Stimulated activated CD4-positive, alpha-beta T cell treated with anti-CD3 and anti-CD28 coated beads, TNF-alpha, amount 100 ng/mL, for 1 hour (primary cell): ENCODE data around the gene LNX2.

ENCODE experiments used
- DNase-seq, 3 donors: peaks; one replicate each; pipeline ENCODE4 v3.0.0-alpha.2; 2020; ENCODE audit warnings: low read depth in 3 of 3, low spot score in 1 of 3

The LNX2 gene

DNA sequence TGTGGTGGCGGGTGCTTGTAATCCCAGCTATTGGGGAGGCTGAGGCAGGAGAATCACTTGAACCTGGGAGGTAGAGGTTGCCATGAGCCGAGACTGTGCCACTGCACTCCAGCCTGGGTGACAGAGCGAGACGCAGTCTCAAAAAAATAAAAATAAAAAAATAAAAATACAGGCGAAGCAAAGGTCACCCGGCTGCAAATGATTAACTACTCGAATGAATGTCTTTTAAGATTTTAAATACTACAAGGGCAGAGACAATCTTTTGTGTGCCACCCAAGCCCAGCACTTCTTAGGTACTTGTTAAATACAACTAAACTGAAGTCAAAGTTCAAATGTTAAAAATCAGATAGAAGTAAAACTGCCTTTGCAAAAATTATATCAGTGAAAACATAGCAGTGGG, 6.7 kb downstream of the LNX2 start:
- DNase-seq, result no peak

- no peak for DNase-seq
Measured at GRCh38 chr13:27607125-27607524, 13.2 kb downstream of the LNX2 start.

DNA sequence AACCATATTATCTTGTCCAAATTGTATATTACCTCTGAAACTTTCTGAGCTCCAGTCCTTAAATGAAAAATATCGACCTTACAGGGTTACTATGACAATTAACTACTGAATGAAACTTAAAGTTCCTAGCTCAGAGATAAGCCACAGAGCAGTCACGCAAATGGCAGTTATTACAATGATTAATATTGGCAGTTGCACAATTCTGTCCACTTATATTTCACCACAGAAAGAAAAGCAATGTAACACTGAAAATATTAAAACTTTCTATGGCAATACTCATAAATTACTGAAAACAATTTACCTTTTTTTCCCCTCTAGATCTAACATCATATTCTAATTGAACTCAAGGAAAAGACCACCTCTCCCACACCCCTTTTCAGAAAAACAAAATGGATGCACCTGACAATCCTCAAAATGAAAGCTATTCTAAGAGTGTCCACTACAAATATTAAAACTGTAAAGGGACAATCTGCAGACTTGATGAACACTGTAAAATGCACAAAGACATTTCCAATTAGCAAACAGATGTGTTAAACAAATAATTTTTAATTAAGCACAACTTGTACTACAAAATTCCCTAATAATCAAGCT, 14.6 kb downstream of the LNX2 start:
- no peak for DNase-seq

- no peak for DNase-seq
Measured at GRCh38 chr13:27605099-27605498, 15.2 kb downstream of the LNX2 start.

DNA sequence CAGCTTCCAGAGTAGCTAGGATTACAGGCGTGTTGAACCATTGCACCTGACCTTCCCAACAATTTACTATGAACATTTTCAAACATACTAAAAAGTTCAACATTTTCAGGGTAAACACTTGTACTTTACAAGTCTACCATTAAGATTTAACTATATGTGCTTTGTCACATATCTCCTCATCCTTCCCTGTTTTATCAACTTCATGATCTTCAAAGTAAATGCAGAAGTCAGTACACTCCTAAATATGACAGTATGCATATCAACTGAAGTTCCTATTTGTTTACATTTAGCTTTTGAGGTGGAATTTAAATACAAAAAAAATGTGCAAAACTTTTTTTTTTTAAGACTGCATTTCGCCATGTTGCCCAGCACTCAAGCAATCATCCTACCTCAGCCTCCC, 18.5 kb downstream of the LNX2 start:
- DNase-seq, result no peak

- DNase-seq, result no peak
Measured at GRCh38 chr13:27601208-27601607, 19.1 kb downstream of the LNX2 start.

- DNase-seq, result no peak
Measured at GRCh38 chr13:27600711-27601110, 19.6 kb downstream of the LNX2 start.

- no peak for DNase-seq
Measured at GRCh38 chr13:27599845-27600553, 20.3 kb downstream of the LNX2 start.

DNA sequence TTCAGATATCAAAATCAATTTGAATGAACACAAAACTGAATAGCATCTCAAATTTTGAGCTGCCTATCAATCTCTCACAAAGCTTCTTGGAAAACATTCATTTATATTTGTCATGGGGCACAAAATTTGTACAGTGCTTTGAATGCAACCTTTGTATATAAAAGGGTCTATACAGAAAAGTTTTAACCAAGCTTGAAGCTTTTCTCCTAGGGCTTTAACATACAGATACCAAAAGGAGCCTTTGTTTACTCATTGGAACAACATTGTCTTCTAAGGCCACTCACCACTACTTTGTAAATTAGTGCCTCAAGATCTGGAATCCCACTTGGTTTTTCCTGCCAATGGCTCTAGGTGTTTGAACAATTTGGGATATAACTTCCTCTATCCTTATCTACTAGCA, 21.2 kb downstream of the LNX2 start:
- DNase-seq, result no peak

- no peak for DNase-seq
Measured at GRCh38 chr13:27595055-27595811, 25.1 kb downstream of the LNX2 start.

DNA sequence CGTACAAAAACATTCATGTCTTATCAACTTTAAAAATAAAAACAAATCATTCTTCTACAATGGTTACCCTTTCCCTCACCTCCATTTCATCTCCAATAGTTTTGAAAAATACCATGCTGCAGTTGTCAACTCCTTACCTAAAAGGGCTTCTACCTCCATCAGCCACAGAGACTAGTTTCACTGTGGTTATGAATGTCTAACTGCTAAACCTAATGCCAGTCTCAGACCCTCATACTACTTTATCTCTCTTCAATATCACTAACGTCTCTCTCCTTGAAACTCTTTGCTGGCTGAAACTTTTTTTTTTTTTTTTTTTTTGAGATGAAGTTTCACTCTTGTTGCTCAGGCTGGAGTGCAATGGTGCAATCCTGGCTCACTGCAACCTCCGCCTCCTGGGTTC, 27.1 kb downstream of the LNX2 start:
- DNase-seq, result no peak

DNA sequence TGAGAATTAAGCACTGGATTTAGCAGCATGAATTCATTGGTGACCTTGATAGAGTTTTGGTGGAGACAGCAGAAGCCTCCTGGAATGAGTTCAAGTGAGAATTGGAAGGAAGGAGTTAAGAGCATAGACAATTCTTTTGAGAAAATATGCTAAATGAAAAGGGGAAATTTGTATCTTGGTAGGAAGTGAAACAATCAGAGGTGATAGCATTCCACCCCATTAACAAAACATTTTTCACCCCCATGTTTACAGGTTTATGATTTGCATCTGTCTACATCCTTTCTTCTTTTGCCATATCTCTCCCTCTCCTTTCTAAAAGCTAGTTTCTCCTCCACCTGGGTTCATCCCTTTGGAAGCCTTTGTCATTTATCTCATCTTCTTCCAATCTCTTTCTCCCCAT, 27.5 kb downstream of the LNX2 start:
- no peak for DNase-seq

GRCh38 chr13:27588405-27588804, 31.9 kb downstream of the LNX2 start:
- no peak for DNase-seq

DNA sequence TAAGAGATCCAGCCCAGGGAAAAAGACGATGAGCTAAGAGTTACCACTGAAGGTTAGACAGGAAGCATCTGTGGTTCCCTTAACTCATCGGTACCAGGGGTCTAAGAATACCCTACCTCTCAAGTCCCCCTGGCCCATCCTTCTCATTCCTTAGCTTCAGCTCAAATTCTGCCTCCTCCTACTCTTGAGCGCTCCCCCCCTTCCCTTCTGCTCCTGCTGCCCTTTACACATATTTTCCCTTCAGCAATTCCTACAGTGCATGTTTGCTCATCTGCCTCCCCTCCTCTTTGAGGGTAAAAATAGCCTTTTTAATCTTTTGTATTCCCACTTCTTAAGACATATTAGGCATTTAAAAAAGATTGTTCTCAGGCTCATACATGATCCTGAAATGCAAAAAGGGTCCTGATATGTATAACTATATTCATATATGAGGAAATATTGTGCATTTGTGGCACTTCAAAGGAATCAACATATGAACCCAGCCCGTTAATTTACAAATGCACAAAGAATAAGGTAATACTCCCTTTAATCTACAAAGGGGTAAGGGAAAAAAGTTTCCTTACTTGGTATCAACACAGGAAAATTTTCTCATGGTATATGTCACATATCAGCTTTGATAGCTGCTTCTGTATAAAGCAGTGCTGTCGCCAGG, 33.1 kb downstream of the LNX2 start:
- DNase-seq, result no peak

DNA sequence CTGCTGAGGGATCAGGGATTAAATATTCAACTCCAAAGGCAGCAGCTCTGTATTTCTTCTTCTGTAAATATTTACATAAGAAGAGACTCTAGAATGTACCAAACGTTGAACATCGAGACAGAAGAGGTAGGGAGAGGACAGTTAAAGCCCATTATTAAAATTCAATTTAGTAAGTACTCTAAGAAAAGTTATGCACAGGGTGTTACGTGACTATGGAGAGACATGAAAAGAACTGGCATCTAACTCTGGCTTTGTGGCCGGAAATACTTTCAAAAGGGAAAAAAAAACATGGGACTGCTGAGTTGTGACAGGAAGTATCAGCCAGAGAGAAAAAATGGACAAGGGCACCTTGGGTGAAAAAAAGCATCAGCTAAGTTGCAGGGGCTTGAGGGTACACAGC, 36.7 kb downstream of the LNX2 start:
- DNase-seq, result no peak

DNA sequence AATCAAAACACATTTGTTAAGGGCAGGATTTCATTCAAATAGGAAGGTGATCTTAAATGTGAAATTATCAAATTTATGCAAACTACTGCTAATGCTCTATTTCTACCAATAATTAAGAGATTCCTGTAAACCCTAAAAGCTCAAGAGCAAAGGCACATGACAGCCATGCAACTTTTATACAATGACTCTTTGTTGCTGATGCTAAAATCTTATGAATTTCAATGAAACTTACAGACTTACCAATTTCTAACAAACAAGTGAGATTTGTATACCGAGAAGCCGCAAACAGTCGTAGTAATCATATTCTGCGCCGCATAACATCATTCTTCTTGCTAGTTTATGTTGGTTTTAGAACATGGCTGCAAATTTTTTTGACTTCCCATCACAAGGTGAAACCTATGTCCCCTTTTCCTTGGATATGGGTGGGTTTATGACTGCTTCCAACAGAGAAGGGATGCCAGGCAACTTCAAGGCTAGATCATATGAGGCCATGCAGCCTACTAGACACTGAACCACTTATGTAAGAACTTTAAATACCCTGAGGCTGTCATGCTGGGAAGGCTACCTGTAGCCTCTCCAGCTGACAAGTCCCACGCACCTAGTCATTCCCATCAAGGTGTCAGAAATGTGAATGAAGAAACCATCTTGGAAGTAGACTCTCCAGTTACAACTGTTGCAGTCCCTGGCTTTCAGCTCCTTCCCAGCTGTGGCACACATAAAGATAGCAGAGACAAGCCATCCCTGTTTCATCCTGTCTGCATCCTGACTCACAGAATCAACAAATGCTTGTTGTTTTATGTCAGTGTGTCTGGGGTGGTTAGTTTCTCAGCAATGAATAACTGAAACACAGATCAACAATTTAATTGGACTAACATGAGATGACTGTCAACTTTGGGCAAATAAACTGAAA, 42.0 kb downstream of the LNX2 start:
- DNase-seq, result no peak

DNA sequence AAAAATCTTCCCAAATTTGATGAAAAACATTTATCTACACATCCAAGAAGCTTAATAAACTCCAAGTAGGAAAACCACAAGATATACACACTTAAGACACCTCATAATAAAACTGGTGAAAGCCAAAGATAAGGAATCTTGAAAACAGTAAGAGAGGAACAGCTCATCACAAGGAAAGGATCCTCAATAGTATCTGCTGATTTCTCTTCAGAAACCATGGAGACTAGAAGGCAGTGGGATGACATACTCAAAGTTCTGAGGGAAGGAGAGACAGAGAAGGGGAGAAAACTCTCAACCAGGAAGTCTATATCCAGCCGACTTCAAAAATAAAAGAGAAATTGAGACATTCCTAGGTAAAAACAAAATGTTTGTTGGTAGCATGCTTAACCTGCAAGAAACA, 45.7 kb downstream of the LNX2 start:
- no peak for DNase-seq

GRCh38 chr13:27573265-27573664, 47.1 kb downstream of the LNX2 start:
- DNase-seq, result no peak

GRCh38 chr13:27572234-27572901, 48.0 kb downstream of the LNX2 start:
- DNase-seq, result no peak

DNA sequence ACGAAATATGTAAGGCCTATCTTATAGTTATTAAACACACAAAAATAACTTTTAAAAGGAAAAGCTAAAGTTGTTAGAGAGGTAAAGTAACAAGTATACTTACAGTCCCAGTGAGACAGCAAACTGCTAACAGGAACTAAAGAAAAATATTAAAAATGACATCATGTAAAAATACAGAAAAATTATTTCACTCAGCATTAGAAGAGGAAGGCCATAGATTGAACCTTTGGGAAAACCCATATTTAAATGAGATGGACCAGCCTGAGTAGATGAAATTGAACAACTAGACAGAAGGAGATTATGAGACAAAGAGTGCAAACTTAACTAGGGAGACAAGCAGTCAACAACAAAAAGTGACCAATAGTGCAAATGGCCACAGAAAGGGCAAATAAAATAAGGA, 49.4 kb downstream of the LNX2 start:
- no peak for DNase-seq
